Stomach (tissue), 9 donors: ENCODE results near the gene UPF1. TPM values are rescaled to one million over a fixed set of nuclear protein-coding genes. Genes with fewer than 3 reads are reported as not detected.
A peak's percentile ranks its signal among the peaks of the same experiment; 100 is the strongest.

Experiments used
- DNase-seq, 2 donors: peaks; one replicate each; pipeline versions ENCODE4 v3.0.0 to v3.0.0-alpha.2; 2013 to 2019
- H3K27ac ChIP-seq, 5 donors: fragments of 200-600 bp in 4 of 5; sonication (generic) in 4 of 5; one replicate each; pipeline ENCODE4 v1.5.1; 2013 to 2019; ENCODE audit warnings: mild to moderate bottlenecking in 1 of 5, moderate library complexity in 1 of 5
- H3K27me3 ChIP-seq, 3 donors: fragments of 200-600 bp; sonication (generic); one replicate each; pipeline ENCODE4 v1.5.1; 2017 to 2019; ENCODE audit warnings: mixed run types in 1 of 3
- H3K36me3 ChIP-seq, 4 donors: fragments of 200-600 bp; sonication (generic); 1 replicate in 3 of 4; 2 replicates in 1 of 4; pipeline ENCODE4 v1.5.1; 2016 to 2019
- H3K4me1 ChIP-seq, 4 donors: fragments of 200-600 bp; sonication (generic); one replicate each; pipeline ENCODE4 v1.5.1; 2016 to 2019
- H3K4me3 ChIP-seq, 4 donors: fragments of 200-600 bp; sonication (generic) in 3 of 4; one replicate each; pipeline ENCODE4 v1.5.1; 2016 to 2019; ENCODE audit warnings: mild to moderate bottlenecking in 1 of 4
- H3K9me3 ChIP-seq, 4 donors: fragments of 200-600 bp; sonication (generic); one replicate each; pipeline ENCODE4 v1.5.1; 2016 to 2019
- CTCF ChIP-seq, 7 experiments: fragments of 450-650 bp in 4 of 7; fragments of 200-600 bp in 3 of 7; sonication (generic) in 3 of 7; IDR thresholded peaks; one replicate each; pipeline ENCODE4 v1.5.1; 2016 to 2019; ENCODE audit warnings: antibody characterized with exemption in 7 of 7, control low read depth in 2 of 7, mild to moderate bottlenecking in 1 of 7
- EP300 ChIP-seq: sonication (generic); formaldehyde crosslinking; IDR thresholded peaks from one replicate; pipeline ENCODE4 v1.6.1; 2017; ENCODE audit warnings: antibody characterized with exemption
- POLR2A ChIP-seq, 4 donors: fragments of 450-650 bp; IDR thresholded peaks; one replicate each; pipeline ENCODE4 v1.6.1; 2016; ENCODE audit warnings: antibody characterized with exemption in 4 of 4, control low read depth in 2 of 4, mild to moderate bottlenecking in 1 of 4, moderate library complexity in 1 of 4
- POLR2AphosphoS5 ChIP-seq, 3 donors: sonication (generic); formaldehyde crosslinking; IDR thresholded peaks; one replicate each; pipeline ENCODE4 v1.6.1; 2016; ENCODE audit warnings: antibody characterized with exemption in 3 of 3
- WGBS, 5 donors: extraction: QIAGEN DNeasy Blood & Tissue Kit in 3 of 5; methylation state at CpG; one replicate each; pipeline versions ENCODE4 v1.1.5 to v1.1.7; 2013 to 2018; 5-methylcytosine and 5-hydroxymethylcytosine counted together
- intact Hi-C: fragments of 100-400 bp; cut with DNase I; formaldehyde crosslinking; loops from one replicate; pipeline ENCODE4 v1.15.1; 2023; ENCODE audit warnings: low total_unique reads
- polyA plus RNA-seq, 3 donors: library from polyadenylated mRNA; stranded (reverse); fragments of 200-250 nt; gene quantifications; one replicate each; pipeline ENCODE4 v1.2.3, GENCODE V29; 2013
- total RNA-seq, 5 donors: library from RNA; depleted of rRNA; stranded (reverse); fragments of >200 nt; gene quantifications; one replicate each; pipeline versions ENCODE4 v1.1.0 to v1.2.3, GENCODE V29; 2014 to 2016
- donor health status: healthy with polysubstance abuse.
- donor health status: Bipolar disorder and iron deficiency.
- donor health status: healthy.

UPF1 gene
- total and polyA plus RNA-seq, 8 donors = 26.3 to 111 (median 38.7) TPM

- DNase-seq = no peak
- intact Hi-C loops = no loop called here
- Histone ChIP-seq H3K36me3 (no peaks in the 10 kb centered on the region), H3K4me1 (peaks cover 0 to 4% (median 0%) of the 10 kb centered on the region in 4 donors), H3K27me3 (no peaks in the 10 kb centered on the region), H3K9me3 (no peaks in the 10 kb centered on the region), H3K27ac (no peak overlapping the region), H3K4me3 (no peak overlapping the region)
- TF ChIP-seq CTCF (IDR thresholded peaks at IDR 0.05) (no peak), POLR2A (IDR thresholded peaks at IDR 0.05) (no peak), POLR2AphosphoS5 (IDR thresholded peaks at IDR 0.05) (no peak), EP300 (no peak)
- WGBS, 5 donors = 87 to 93% (median 91%) methylated on average over 4 of the region's 4 CpGs
These were observed 55.2 kb downstream of the UPF1 start for GRCh38 chr19:18886972-18887371.

- Histone ChIP-seq H3K27ac (no peak overlapping the region), H3K9me3 (no peaks in the 10 kb centered on the region), H3K4me1 (peaks cover 4 to 18% (median 15%) of the 10 kb centered on the region in 4 donors), H3K36me3 (no peaks in the 10 kb centered on the region), H3K4me3 (no peak overlapping the region), H3K27me3 (peaks cover 5 to 28% (median 19%) of the 10 kb centered on the region in 3 donors)
- intact Hi-C loops = no loop called here
- no peak for DNase-seq
- TF ChIP-seq POLR2A (IDR thresholded peaks at IDR 0.05) (no peak), CTCF (IDR thresholded peaks at IDR 0.05) (no peak), EP300 (no peak), POLR2AphosphoS5 (IDR thresholded peaks at IDR 0.05) (no peak)
- WGBS, 5 donors = 72 to 81% (median 76%) methylated on average over 10 of the region's 10 CpGs
These were observed 58.4 kb downstream of the UPF1 start for GRCh38 chr19:18889949-18890745.

GRCh38 chr19:18893587-18894253, 62.0 kb downstream of the UPF1 start:
- intact Hi-C loops = no loop called here
- TF ChIP-seq POLR2A (IDR thresholded peaks at IDR 0.05) = no peak
- TF ChIP-seq EP300 = no peak
- no peak for TF ChIP-seq POLR2AphosphoS5 (IDR thresholded peaks at IDR 0.05)
- TF ChIP-seq CTCF (IDR thresholded peaks at IDR 0.05) = no peak
- H3K9me3 ChIP-seq = no peaks in the 10 kb centered on the region
- no peak overlapping the region for H3K27ac ChIP-seq
- no peak for DNase-seq
- peaks cover 5 to 50% (median 34%) of the 10 kb centered on the region in 3 donors for H3K27me3 ChIP-seq
- WGBS, 5 donors = 44 to 60% (median 47%) methylated on average over 17 to 18 of the region's 18 CpGs
- peaks cover 13 to 43% (median 27%) of the 10 kb centered on the region in 4 donors for H3K4me1 ChIP-seq
- peaks cover 0 to 6% (median under 1%) of the 10 kb centered on the region in 4 donors for H3K36me3 ChIP-seq
- no peak overlapping the region for H3K4me3 ChIP-seq

- Histone ChIP-seq H3K4me3 (peak overlapping the region in 3 of 4 donors; percentile 41 to 50 (median 45)), H3K27ac (peak overlapping the region in 2 of 5 donors; percentile 51), H3K27me3 (peaks cover 5 to 50% (median 34%) of the 10 kb centered on the region in 3 donors), H3K36me3 (peaks cover 0 to 13% (median 8%) of the 10 kb centered on the region in 4 donors), H3K9me3 (no peaks in the 10 kb centered on the region), H3K4me1 (peaks cover 13 to 48% (median 27%) of the 10 kb centered on the region in 4 donors)
- DNase-seq = peak in 1 of 2 donors; percentile 91
- WGBS, 5 donors = 4 to 11% (median 7%) methylated on average over 15 to 28 of the region's 28 CpGs; no CpG with 5 or more reads in 1 of the 5 donors
- intact Hi-C loops = no loop called here
- TF ChIP-seq POLR2A (IDR thresholded peaks at IDR 0.05) (no peak), CTCF (IDR thresholded peaks at IDR 0.05) (no peak), EP300 (no peak), POLR2AphosphoS5 (IDR thresholded peaks at IDR 0.05) (no peak)
These were observed 62.7 kb downstream of the UPF1 start for GRCh38 chr19:18894254-18895037.
